ENCODE measurements around the gene FAM193B.

Gene FAM193B

DNA sequence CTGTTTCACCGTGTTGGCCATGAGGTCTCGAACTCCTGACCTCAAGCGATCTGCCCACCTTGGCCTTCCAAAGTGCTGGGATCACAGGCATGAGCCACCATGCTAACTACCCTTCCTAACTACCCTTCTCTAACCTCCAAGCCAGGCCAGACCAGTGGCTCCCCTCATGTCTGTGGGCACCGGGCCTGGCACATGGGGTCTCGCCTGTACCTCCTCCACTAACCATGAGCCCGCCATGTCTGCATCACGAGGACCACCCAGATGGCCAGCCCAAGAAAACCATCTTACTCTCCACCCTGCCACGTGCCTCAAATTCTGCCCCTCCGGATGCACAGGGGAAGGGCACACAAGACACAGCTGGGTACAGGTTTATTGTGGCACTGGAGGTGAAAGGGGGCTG lies 71.3 kb downstream of the FAM193B start:
- no peak overlapping the region for H3K27ac ChIP-seq (ENCODE audit: low read depth, low read length)
- no peaks in the 10 kb centered on the region for H3K9me3 ChIP-seq (ENCODE audit: control insufficient read depth, insufficient read depth, low read depth, low read length)
- no peaks in the 10 kb centered on the region for H3K27me3 ChIP-seq (ENCODE audit: control insufficient read depth, insufficient read depth, low read length)
- no peak overlapping the region for H3K9ac ChIP-seq (ENCODE audit: low read length)
- peaks cover 67% of the 10 kb centered on the region for H3K36me3 ChIP-seq (ENCODE audit: control insufficient read depth, insufficient read depth, low read length)
- H3K4me1 ChIP-seq (ENCODE audit: control insufficient read depth, insufficient read depth, low read length) = 0 out of 2 replicates have a peak, but pooled peaks cover 1% of the 10 kb centered on the region
- no peak overlapping the region for H3K4me3 ChIP-seq (ENCODE audit: low read depth, low read length)

- H3K27ac ChIP-seq (ENCODE audit: low read depth, low read length) = no peak overlapping the region
- no peaks in the 10 kb centered on the region for H3K27me3 ChIP-seq (ENCODE audit: control insufficient read depth, insufficient read depth, low read length)
- H3K4me3 ChIP-seq (ENCODE audit: low read depth, low read length) = no peak overlapping the region
- peaks cover 60% of the 10 kb centered on the region for H3K36me3 ChIP-seq (ENCODE audit: control insufficient read depth, insufficient read depth, low read length)
- H3K4me1 ChIP-seq (ENCODE audit: control insufficient read depth, insufficient read depth, low read length) = 0 out of 2 replicates have a peak, but pooled peaks cover 2% of the 10 kb centered on the region
- H3K9me3 ChIP-seq (ENCODE audit: control insufficient read depth, insufficient read depth, low read depth, low read length) = no peaks in the 10 kb centered on the region
- H3K9ac ChIP-seq (ENCODE audit: low read length) = no peak overlapping the region
Observed at GRCh38 chr5:177482359-177482795, 72.0 kb downstream of the FAM193B start.

GRCh38 chr5:177479774-177480173 lies 74.6 kb downstream of the FAM193B start:
- Histone ChIP-seq H3K9ac (ENCODE audit: low read length) (no peak overlapping the region), H3K4me3 (ENCODE audit: low read depth, low read length) (no peak overlapping the region), H3K36me3 (ENCODE audit: control insufficient read depth, insufficient read depth, low read length) (peaks cover 37% of the 10 kb centered on the region), H3K9me3 (ENCODE audit: control insufficient read depth, insufficient read depth, low read depth, low read length) (no peaks in the 10 kb centered on the region), H3K4me1 (ENCODE audit: control insufficient read depth, insufficient read depth, low read length) (peaks cover 21% of the 10 kb centered on the region), H3K27me3 (ENCODE audit: control insufficient read depth, insufficient read depth, low read length) (no peaks in the 10 kb centered on the region), H3K27ac (ENCODE audit: low read depth, low read length) (no peak overlapping the region)

GRCh38 chr5:177478711-177479646 lies 75.4 kb downstream of the FAM193B start:
- Histone ChIP-seq H3K36me3 (ENCODE audit: control insufficient read depth, insufficient read depth, low read length) (peaks cover 29% of the 10 kb centered on the region), H3K27ac (ENCODE audit: low read depth, low read length) (no peak overlapping the region), H3K9me3 (ENCODE audit: control insufficient read depth, insufficient read depth, low read depth, low read length) (no peaks in the 10 kb centered on the region), H3K27me3 (ENCODE audit: control insufficient read depth, insufficient read depth, low read length) (no peaks in the 10 kb centered on the region), H3K4me1 (ENCODE audit: control insufficient read depth, insufficient read depth, low read length) (peaks cover 29% of the 10 kb centered on the region), H3K4me3 (ENCODE audit: low read depth, low read length) (no peak overlapping the region), H3K9ac (ENCODE audit: low read length) (no peak overlapping the region)

GRCh38 chr5:177477701-177478477 lies 76.5 kb downstream of the FAM193B start:
- H3K27ac ChIP-seq (ENCODE audit: low read depth, low read length) = no peak overlapping the region
- H3K4me3 ChIP-seq (ENCODE audit: low read depth, low read length) = no peak overlapping the region
- H3K9me3 ChIP-seq (ENCODE audit: control insufficient read depth, insufficient read depth, low read depth, low read length) = no peaks in the 10 kb centered on the region
- no peaks in the 10 kb centered on the region for H3K27me3 ChIP-seq (ENCODE audit: control insufficient read depth, insufficient read depth, low read length)
- H3K4me1 ChIP-seq (ENCODE audit: control insufficient read depth, insufficient read depth, low read length) = peaks cover 30% of the 10 kb centered on the region
- H3K9ac ChIP-seq (ENCODE audit: low read length) = no peak overlapping the region
- peaks cover 18% of the 10 kb centered on the region for H3K36me3 ChIP-seq (ENCODE audit: control insufficient read depth, insufficient read depth, low read length)

- H3K4me1 ChIP-seq (ENCODE audit: control insufficient read depth, insufficient read depth, low read length) = peaks cover 37% of the 10 kb centered on the region
- H3K9ac ChIP-seq (ENCODE audit: low read length) = no peak overlapping the region
- no peak overlapping the region for H3K27ac ChIP-seq (ENCODE audit: low read depth, low read length)
- no peaks in the 10 kb centered on the region for H3K27me3 ChIP-seq (ENCODE audit: control insufficient read depth, insufficient read depth, low read length)
- H3K9me3 ChIP-seq (ENCODE audit: control insufficient read depth, insufficient read depth, low read depth, low read length) = no peaks in the 10 kb centered on the region
- H3K36me3 ChIP-seq (ENCODE audit: control insufficient read depth, insufficient read depth, low read length) = peaks cover 13% of the 10 kb centered on the region
- H3K4me3 ChIP-seq (ENCODE audit: low read depth, low read length) = no peak overlapping the region
Observed at GRCh38 chr5:177476531-177477233, 77.7 kb downstream of the FAM193B start.

- Histone ChIP-seq H3K9ac (ENCODE audit: low read length) (peak overlapping the region; percentile 1), H3K36me3 (ENCODE audit: control insufficient read depth, insufficient read depth, low read length) (peaks cover 20% of the 10 kb centered on the region), H3K27me3 (ENCODE audit: control insufficient read depth, insufficient read depth, low read length) (no peaks in the 10 kb centered on the region), H3K9me3 (ENCODE audit: control insufficient read depth, insufficient read depth, low read depth, low read length) (no peaks in the 10 kb centered on the region), H3K27ac (ENCODE audit: low read depth, low read length) (no peak overlapping the region), H3K4me1 (ENCODE audit: control insufficient read depth, insufficient read depth, low read length) (peaks cover 46% of the 10 kb centered on the region), H3K4me3 (ENCODE audit: low read depth, low read length) (no peak overlapping the region)
Observed at GRCh38 chr5:177475563-177476427, 78.6 kb downstream of the FAM193B start.

- no peaks in the 10 kb centered on the region for H3K9me3 ChIP-seq (ENCODE audit: control insufficient read depth, insufficient read depth, low read depth, low read length)
- no peak overlapping the region for H3K27ac ChIP-seq (ENCODE audit: low read depth, low read length)
- H3K4me1 ChIP-seq (ENCODE audit: control insufficient read depth, insufficient read depth, low read length) = peaks cover 54% of the 10 kb centered on the region
- no peak overlapping the region for H3K4me3 ChIP-seq (ENCODE audit: low read depth, low read length)
- peak overlapping the region; percentile 10 for H3K9ac ChIP-seq (ENCODE audit: low read length)
- no peaks in the 10 kb centered on the region for H3K27me3 ChIP-seq (ENCODE audit: control insufficient read depth, insufficient read depth, low read length)
- peaks cover 24% of the 10 kb centered on the region for H3K36me3 ChIP-seq (ENCODE audit: control insufficient read depth, insufficient read depth, low read length)
Observed at GRCh38 chr5:177474846-177475562, 79.4 kb downstream of the FAM193B start.

DNA sequence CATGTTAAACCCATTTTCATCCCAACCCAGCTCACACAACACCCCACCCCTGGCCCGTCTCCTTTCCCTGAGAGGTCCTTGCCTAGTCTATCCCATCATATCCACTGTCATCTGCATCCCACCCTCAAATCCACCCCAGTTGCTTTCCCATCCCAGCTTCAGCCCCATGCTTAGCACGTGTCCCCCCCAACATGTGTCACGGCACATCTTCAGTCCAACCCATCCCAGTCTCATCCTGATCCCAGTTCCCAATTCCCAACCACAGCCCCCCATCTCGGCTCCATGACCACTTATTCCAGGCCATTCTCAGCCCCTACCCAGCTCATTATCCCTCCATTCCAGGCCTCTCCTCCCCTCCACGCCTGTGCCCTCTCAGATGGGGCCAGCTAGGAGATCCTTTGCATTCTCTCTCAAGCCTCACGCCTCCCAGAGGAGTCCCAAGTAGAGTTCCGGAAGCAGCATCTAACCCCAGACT lies 80.3 kb downstream of the FAM193B start:
- H3K4me1 ChIP-seq (ENCODE audit: control insufficient read depth, insufficient read depth, low read length) = peaks cover 63% of the 10 kb centered on the region

More for the DNA sequence above, 80.3 kb downstream of the FAM193B start:
- peaks cover 29% of the 10 kb centered on the region for H3K36me3 ChIP-seq (ENCODE audit: control insufficient read depth, insufficient read depth, low read length)
- peak overlapping the region; percentile 10 for H3K9ac ChIP-seq (ENCODE audit: low read length)
- peak overlapping the region; percentile 39 for H3K4me3 ChIP-seq (ENCODE audit: low read depth, low read length)
- H3K9me3 ChIP-seq (ENCODE audit: control insufficient read depth, insufficient read depth, low read depth, low read length) = no peaks in the 10 kb centered on the region
- H3K27ac ChIP-seq (ENCODE audit: low read depth, low read length) = no peak overlapping the region; the same call in 1 of the 2 replicates
- H3K27me3 ChIP-seq (ENCODE audit: control insufficient read depth, insufficient read depth, low read length) = no peaks in the 10 kb centered on the region

Measured in HUES6 (cell line).